HG03520 (cell line): Measurements from ENCODE around the gene YPEL4.

ENCODE experiments used
- ATAC-seq: cut with Tn5 transposase; IDR thresholded peaks from one replicate; pipeline ENCODE4 v1.9.1; 2021; ENCODE audit warnings: mild to moderate bottlenecking, moderate library complexity; ENCODE audit not compliant: unreplicated experiment

YPEL4 gene

GRCh38 chr11:57634311-57634710 is 15.4 kb downstream of the YPEL4 start:
- ATAC-seq: no peak

GRCh38 chr11:57633394-57634070 is 16.2 kb downstream of the YPEL4 start:
- no peak for ATAC-seq

- ATAC-seq: no peak
These were observed 17.6 kb downstream of the YPEL4 start for GRCh38 chr11:57632116-57632515.

DNA sequence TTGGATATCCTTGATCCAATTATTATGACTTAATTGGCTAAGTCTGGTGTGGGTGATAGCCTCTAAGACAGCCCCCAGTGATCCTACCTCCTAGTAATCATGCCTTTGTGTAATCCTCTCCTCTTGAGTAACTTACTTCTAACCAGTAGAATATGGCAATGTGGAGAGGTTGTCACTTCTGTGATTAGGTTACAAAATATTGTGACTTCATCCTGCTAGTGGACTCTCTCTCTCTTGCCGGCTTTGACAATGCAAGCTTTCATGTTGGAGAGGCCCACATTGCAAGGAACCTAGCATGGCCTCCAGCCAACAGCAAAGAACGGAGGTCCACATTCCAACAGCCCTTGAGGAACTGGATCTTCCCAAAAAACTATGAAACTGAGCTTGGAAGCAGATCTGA is 19.5 kb downstream of the YPEL4 start:
- ATAC-seq: no peak

DNA sequence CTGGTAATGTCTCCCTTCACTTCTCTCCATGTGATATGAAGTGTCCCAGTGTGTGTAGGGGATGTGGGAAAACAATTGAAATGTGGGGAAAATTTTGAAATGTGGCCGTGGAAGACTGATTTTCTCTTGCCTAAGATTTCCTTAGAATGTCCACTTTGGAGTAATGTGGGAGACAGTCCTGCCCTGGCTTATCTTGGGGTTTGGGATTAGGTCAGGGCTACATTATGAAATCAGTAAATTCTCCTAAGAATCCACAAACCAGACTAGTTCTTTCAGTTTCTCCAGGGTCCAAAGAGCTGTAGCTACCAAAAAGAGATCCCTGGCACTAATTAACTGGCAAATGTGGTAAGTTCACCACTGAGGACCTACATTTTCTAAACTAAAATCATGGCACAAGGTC is 22.8 kb downstream of the YPEL4 start:
- no peak for ATAC-seq

DNA sequence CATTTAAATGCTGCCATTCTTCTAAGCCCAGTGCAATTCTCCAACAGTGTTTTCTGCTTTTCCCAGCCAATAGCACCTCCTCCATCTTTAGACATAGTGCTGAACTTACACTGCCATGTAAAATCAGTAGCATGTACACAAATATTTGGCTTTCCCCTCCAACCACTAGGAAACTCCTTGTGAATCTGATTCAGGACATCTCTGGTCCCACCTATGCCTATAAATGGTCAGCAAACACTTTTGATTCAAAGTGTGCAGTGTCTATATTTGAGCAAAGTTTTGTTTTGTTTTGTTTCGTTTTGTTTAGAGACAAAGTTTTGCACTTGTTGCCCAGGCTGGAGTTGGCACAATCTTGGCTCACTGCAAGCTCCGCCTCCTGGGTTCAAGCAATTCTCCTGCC is 24.8 kb downstream of the YPEL4 start:
- no peak for ATAC-seq

DNA sequence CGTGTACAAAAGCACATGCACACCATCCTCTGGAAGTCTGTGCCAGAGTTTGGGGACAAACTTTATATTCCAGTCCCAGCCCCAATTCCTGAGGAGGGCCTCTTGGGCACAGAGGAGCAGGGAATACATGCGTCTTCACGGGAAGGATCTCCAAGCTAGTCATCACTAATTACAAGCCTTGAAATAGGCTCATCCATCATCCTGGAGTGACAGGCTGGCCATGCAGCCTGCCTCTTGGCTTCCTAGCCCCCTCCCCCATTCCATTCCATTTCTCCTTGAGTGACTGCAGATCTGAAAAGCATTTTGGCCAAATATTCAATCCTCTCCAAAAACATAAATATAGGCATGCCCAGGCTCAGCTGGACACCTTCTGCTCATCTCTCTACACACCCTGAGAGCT is 27.4 kb downstream of the YPEL4 start:
- ATAC-seq: no peak

- ATAC-seq: no peak
These were observed 29.2 kb downstream of the YPEL4 start for GRCh38 chr11:57620467-57620866.

DNA sequence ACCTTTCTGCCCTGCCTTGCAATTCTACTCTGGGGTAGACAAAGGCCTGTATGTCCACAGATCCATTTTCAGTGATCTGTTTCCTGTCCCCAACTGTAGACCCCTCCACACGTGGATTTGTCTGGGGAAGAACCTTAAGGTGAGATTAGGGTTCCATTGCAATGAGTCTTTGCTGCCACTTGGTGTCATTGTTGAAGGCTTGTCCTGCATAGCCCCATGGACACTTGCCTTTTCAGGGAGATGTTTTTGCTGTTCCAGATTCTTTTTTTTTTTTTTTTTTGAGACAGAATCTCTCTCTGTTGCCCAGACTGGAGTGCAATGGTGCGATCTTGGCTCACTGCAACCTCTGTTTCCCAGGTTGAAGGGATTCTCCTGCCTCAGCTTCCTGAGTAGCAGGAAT is 30.4 kb downstream of the YPEL4 start:
- ATAC-seq: no peak

- no peak for ATAC-seq
These were observed 31.3 kb downstream of the YPEL4 start for GRCh38 chr11:57618438-57618837.

DNA sequence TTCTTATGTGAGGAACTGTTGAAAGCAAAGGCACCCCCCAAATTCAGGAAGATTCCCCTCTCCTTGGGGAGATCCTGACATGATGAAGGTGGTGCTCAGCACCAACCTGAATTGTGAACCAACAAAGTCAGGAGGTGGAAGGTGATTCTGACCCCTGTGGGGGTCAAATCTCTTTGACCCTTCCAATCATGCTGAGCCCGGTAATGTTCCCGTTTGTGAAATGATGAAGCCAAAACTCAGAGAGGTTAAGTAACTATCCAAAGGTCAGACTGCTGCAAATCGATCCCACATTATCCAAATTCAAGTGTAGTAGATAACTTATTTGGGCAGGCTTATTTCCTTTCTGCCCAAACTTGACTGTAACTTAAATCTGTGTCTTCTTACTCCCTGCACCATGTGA is 33.1 kb downstream of the YPEL4 start:
- ATAC-seq: no peak

DNA sequence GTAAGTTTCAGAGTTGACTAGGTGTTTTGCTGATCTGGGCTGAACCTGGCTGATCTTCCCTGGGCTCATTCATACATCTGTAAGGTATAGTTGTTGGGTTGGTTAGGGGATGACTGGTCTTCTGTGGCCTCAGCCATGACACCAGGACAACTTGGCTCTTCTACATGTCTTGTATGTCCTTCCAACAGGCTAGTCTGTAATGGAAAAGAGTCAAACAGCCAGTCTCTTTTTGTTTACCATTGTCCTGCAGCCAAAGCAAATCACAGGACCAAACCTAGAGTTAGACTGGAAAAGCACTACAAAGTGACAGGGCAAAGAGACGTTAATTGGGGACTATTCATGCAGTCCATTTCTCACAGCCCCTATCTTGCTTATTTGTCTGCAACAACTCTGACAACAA is 34.4 kb downstream of the YPEL4 start:
- ATAC-seq: no peak

GRCh38 chr11:57614234-57614772 is 35.4 kb downstream of the YPEL4 start:
- ATAC-seq: no peak

DNA sequence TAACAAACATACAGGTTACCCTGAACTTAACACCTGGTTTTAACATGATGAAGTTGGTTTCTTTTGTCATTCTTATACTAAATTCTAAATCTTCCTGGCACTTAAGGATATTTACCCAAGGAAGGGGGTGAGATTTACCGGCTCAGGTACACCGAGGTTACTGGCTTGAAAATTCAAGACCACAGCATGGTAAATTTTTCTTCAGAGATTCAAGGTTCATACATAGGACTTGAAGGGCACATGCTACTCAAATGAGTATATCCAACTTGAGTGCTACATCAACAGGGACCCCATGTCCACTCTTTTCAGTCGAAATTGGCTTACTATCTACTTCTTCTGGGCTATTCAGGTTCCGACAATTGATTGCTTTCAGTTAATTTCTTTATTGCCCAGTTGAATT is 39.5 kb downstream of the YPEL4 start:
- ATAC-seq: no peak

- ATAC-seq: no peak
These were observed 44.7 kb downstream of the YPEL4 start for GRCh38 chr11:57605028-57605420.

- no peak for ATAC-seq
These were observed 45.2 kb downstream of the YPEL4 start for GRCh38 chr11:57604296-57605027.

- ATAC-seq: no peak
These were observed 48.4 kb downstream of the YPEL4 start for GRCh38 chr11:57601297-57601696.

- no peak for ATAC-seq
These were observed 50.3 kb downstream of the YPEL4 start for GRCh38 chr11:57599381-57599780.

GRCh38 chr11:57598831-57599155 is 50.9 kb downstream of the YPEL4 start:
- ATAC-seq: no peak

GRCh38 chr11:57597916-57598830 is 51.5 kb downstream of the YPEL4 start:
- no peak for ATAC-seq

DNA sequence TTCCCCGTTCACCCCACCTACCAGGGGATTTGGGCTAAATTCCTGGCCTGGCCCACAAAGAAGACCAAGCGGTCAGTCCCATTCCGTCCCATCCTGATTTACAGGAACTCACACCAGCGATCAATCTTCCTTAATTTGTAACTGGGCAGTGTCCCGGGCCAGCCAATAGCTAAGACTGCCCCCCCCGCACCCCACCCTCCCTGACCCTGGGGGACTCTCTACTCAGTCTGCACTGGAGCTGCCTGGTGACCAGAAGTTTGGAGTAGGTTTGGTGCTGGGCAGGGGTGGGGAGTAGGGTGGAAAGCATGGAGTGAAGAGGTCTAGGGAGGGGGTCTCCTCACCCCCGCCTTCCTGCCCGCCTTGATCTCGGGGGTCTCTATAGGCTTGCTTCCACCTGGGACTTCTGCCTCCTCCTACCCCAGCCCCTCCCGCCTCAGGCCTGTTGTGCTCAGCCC is 52.2 kb downstream of the YPEL4 start, which contains the start of gene SERPING1:
Gene SERPING1 (plus strand): TSS at position 225 of the 455 bp plus-strand sequence. CDS start 586 bp downstream, outside the sequence.
- ATAC-seq: no peak
